Prostate gland (tissue), 2 donors: ENCODE results near the gene JMJD1C. TPM values are rescaled to one million over a fixed set of nuclear protein-coding genes. Genes with fewer than 3 reads are reported as not detected.
"Not testable (repeated sequence)": the region's sequence is repeated elsewhere in the genome, so short reads cannot be mapped to it uniquely, and the experiment has no call there.

ENCODE experiments used
- DNase-seq: peaks from one replicate; pipeline ENCODE4 v3.0.0-alpha.2; 2019; ENCODE audit warnings: low spot score
- H3K27ac ChIP-seq, 2 donors: fragments of 200-600 bp; sonication (generic); 2 replicates each; pipeline ENCODE4 v1.5.1; 2017 to 2019
- H3K27me3 ChIP-seq: fragments of 200-600 bp; sonication (generic); replicated peaks from 2 replicates; pipeline ENCODE4 v1.5.1; 2019; ENCODE audit not compliant: insufficient read depth
- H3K36me3 ChIP-seq, 2 donors: fragments of 200-600 bp; sonication (generic); 1 replicate in 1 of 2; 2 replicates in 1 of 2; pipeline versions ENCODE4 v1.5.1 to v1.8.1; 2017 to 2019
- H3K4me1 ChIP-seq: fragments of 200-600 bp; sonication (generic); replicated peaks from 2 replicates; pipeline ENCODE4 v1.5.1; 2019
- H3K4me3 ChIP-seq, 2 donors: fragments of 200-600 bp; sonication (generic); 2 replicates each; pipeline ENCODE4 v1.5.1; 2017 to 2019
- H3K9me3 ChIP-seq: fragments of 200-600 bp; sonication (generic); 2 replicates; pipeline ENCODE4 v1.5.1; 2017
- POLR2A ChIP-seq: fragments of 450-650 bp; IDR thresholded peaks from one replicate; pipeline ENCODE4 v1.6.1; 2016; ENCODE audit warnings: antibody characterized with exemption, mild to moderate bottlenecking
- POLR2AphosphoS5 ChIP-seq: sonication (generic); formaldehyde crosslinking; IDR thresholded peaks from one replicate; pipeline ENCODE4 v1.6.1; 2017; ENCODE audit warnings: antibody characterized with exemption
- WGBS: methylation state at CpG from one replicate; pipeline ENCODE4 v1.1.5; 2018; 5-methylcytosine and 5-hydroxymethylcytosine counted together
- intact Hi-C: fragments of 100-400 bp; cut with DNase I; formaldehyde crosslinking; loops from one replicate; pipeline ENCODE4 v1.14.2; 2022
- total RNA-seq, 2 donors: library from RNA; depleted of rRNA; stranded (reverse); fragments of >200 nt; gene quantifications; one replicate each; pipeline ENCODE4 v1.1.0, GENCODE V29; 2016
- TF ChIP-seq, protein P1 (sequence below), 4 experiments: fragments of 200-600 bp in 2 of 4; fragments of 450-650 bp in 2 of 4; sonication (generic) in 2 of 4; IDR thresholded peaks; 1 replicate in 3 of 4; 2 replicates in 1 of 4; pipeline ENCODE4 v1.5.1; 2016 to 2019; ENCODE audit warnings: antibody characterized with exemption in 4 of 4, mild to moderate bottlenecking in 2 of 4, moderate library complexity in 2 of 4

The JMJD1C gene
- total RNA-seq, 2 donors from 2014 or later, result 66.9 to 97.9 TPM

DNA sequence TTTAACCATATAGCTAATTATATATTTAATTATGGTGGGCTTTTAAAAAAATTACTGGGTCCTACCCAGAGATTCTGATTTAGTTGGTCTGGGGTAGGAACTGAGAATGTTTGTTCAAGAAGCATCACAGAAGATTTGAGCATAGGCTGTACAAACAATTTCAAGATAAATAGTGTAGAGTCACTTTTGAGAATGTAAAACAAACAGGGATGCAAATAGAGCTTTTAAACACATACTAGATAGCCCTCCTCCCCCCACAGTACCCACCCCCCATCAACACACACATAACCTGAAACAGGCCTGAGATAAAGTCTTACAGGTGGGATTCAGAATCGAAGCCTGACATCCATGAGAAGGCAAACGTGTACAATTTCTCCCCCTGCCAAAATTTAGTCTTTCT is 39.8 kb upstream of the JMJD1C start:
- Histone ChIP-seq H3K27ac (no peak overlapping the region), H3K4me1 (no peaks in the 10 kb centered on the region), H3K36me3 (no peaks in the 10 kb centered on the region), H3K27me3 (no peaks in the 10 kb centered on the region), H3K4me3 (no peak overlapping the region), H3K9me3 (no peaks in the 10 kb centered on the region)
- TF ChIP-seq POLR2A (no peak), POLR2AphosphoS5 (no peak)
- TF ChIP-seq, protein P1, sequence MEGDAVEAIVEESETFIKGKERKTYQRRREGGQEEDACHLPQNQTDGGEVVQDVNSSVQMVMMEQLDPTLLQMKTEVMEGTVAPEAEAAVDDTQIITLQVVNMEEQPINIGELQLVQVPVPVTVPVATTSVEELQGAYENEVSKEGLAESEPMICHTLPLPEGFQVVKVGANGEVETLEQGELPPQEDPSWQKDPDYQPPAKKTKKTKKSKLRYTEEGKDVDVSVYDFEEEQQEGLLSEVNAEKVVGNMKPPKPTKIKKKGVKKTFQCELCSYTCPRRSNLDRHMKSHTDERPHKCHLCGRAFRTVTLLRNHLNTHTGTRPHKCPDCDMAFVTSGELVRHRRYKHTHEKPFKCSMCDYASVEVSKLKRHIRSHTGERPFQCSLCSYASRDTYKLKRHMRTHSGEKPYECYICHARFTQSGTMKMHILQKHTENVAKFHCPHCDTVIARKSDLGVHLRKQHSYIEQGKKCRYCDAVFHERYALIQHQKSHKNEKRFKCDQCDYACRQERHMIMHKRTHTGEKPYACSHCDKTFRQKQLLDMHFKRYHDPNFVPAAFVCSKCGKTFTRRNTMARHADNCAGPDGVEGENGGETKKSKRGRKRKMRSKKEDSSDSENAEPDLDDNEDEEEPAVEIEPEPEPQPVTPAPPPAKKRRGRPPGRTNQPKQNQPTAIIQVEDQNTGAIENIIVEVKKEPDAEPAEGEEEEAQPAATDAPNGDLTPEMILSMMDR (IDR thresholded peaks at IDR 0.05), result no peak
- intact Hi-C loops, result no loop called here
- 80% methylated on average over 2 of the region's 2 CpGs for WGBS
- no peak for DNase-seq

DNA sequence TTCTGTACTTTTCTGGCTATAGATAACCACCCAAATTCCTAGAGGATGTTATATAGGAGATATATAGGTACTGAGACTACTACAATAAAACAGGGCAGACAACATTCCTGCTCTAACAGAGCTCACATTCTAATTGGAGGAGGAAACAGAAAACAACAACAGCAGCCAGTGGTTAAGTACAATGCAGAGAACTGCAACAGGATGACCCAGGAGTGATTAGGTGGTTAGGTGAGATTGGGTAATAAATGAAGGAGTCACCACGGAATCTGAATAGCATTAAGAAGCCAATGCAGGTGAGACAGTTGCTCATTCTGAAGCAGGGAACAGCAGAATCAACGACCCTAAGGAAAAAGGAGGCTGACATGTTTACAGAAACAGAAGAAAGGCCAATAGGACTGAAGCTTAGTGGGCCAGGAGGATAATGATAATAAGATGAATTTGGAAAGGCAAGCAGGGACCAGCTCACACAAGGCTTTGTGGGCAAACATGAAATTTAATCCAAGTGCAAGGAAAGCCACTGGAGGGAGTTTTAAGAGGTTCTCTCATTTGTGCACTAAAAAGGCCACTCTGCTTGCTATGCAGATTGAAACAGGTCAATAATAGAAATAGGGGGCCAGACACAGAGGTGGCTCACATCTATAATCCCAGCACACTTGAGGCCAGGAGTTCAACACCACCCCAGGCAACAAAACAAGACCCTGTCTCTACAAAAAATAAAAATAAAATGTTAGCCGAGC is 38.5 kb upstream of the JMJD1C start:
- no peak overlapping the region for H3K4me3 ChIP-seq
- DNase-seq, result no peak
- intact Hi-C loops, result no loop called here
- H3K4me1 ChIP-seq, result no peaks in the 10 kb centered on the region
- WGBS, result 40% methylated on average over 3 of the region's 3 CpGs
- no peak overlapping the region for H3K27ac ChIP-seq
- H3K9me3 ChIP-seq, result no peaks in the 10 kb centered on the region
- H3K27me3 ChIP-seq, result no peaks in the 10 kb centered on the region
- no peaks in the 10 kb centered on the region for H3K36me3 ChIP-seq
- TF ChIP-seq POLR2A, result no peak

DNA sequence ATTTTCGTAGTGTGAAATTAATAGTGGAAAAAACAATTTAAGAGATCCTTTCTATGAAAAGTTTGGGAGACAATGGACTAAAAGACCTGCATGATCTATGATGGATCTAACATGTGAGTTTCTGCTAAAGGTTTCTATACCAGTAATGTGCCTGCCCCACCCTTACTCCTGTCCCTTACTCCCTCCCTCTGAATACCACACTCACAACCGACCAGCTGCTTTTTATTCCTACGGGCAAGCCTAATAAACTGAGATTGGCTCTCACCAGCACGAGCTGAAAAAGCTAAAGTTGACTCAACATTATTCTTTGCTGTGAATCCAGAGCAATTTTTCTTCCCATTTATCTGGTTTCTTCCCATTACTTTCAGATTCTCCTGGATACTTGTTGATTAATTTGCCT is 37.6 kb upstream of the JMJD1C start:
- no peaks in the 10 kb centered on the region for H3K4me1 ChIP-seq
- H3K4me3 ChIP-seq, result no peak overlapping the region
- H3K9me3 ChIP-seq, result no peaks in the 10 kb centered on the region
- no peaks in the 10 kb centered on the region for H3K27me3 ChIP-seq
- H3K27ac ChIP-seq, result no peak overlapping the region
- H3K36me3 ChIP-seq, result no peaks in the 10 kb centered on the region
- WGBS, result 47% methylated on average over 4 of the region's 4 CpGs
- intact Hi-C loops, result no loop called here
- no peak for DNase-seq
- TF ChIP-seq, protein P1 (IDR thresholded peaks at IDR 0.05), result no peak
- TF ChIP-seq POLR2A, result no peak

DNA sequence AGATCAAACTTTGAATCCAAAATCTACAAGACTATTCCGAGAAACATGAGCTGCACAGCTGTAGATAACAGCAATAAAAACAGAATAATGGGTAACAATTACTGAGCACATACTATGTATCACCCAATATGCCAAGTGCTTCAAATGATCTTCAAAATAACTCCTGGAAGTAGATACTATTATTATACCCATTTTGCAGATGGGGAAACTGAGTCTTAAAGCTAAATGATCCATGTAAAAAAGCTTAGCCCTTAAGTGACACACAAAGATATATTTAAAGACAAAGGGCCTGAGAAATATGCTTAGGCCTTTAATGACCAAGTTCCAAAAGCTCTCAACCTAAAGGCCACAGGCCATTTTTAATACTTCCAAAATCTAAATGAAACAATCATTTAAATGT is 37.1 kb upstream of the JMJD1C start:
- TF ChIP-seq POLR2A (no peak), POLR2AphosphoS5 (no peak)
- TF ChIP-seq, protein P1 (IDR thresholded peaks at IDR 0.05), result no peak
- DNase-seq, result no peak
- intact Hi-C loops, result no loop called here
- H3K9me3 ChIP-seq, result no peaks in the 10 kb centered on the region
- no peaks in the 10 kb centered on the region for H3K27me3 ChIP-seq
- H3K27ac ChIP-seq, result no peak overlapping the region
- no peaks in the 10 kb centered on the region for H3K4me1 ChIP-seq
- no peaks in the 10 kb centered on the region for H3K36me3 ChIP-seq
- no peak overlapping the region for H3K4me3 ChIP-seq
- 67% methylated on average over 1 of the region's 1 CpG for WGBS

DNA sequence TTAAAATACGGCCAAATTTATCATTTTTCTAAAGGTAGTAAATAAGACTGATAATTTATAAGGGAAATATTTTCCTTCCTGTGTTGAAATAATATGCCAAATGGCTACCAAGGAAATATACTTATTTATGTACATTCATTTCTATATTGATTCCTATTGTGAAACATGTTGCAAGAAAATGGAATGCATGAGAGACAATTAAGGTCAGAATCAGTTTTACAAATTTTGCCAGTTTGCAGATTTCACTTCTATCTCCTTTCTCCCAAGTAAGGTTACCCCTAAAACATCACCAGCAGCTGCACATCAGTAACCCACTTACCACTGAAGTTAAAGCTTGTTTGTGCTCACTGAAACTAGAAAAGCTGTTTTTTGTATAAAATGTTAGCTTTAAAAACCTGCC is 36.2 kb upstream of the JMJD1C start:
- Histone ChIP-seq H3K27me3 (no peaks in the 10 kb centered on the region), H3K4me1 (no peaks in the 10 kb centered on the region), H3K36me3 (no peaks in the 10 kb centered on the region), H3K4me3 (no peak overlapping the region), H3K9me3 (no peaks in the 10 kb centered on the region), H3K27ac (no peak overlapping the region)
- WGBS, result 91% methylated on average over 1 of the region's 1 CpG
- DNase-seq, result no peak
- intact Hi-C loops, result no loop called here
- TF ChIP-seq POLR2A (no peak), POLR2AphosphoS5 (no peak)
- TF ChIP-seq, protein P1 (IDR thresholded peaks at IDR 0.05), result no peak

DNA sequence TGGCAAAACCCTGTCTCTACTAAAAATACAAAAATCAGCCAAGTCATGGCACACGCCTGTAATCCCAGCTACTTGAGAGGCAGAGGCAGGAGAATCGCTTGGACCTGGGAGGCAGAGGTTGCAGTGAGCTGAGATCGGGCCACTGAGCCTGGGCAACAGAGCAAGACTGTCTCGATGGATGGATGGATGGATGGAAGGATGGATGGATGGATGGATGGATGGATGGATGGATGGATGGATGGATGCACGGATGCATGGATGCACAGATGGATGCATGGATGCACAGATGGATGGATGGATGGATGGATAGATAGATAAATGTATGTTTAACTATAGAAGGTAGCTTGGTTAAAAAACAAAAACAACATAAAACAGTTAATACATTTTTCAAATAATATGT is 34.8 kb upstream of the JMJD1C start:
- H3K9me3 ChIP-seq, H3K36me3 ChIP-seq, H3K4me3 ChIP-seq, intact Hi-C loops, DNase-seq, H3K27me3 ChIP-seq, H3K4me1 ChIP-seq, H3K27ac ChIP-seq: not testable (repeated sequence)
- 98% methylated on average over 5 of the region's 5 CpGs for WGBS
